GM12874 (cell line): Measurements from ENCODE around the gene MCOLN1.

Experiments used
- CTCF ChIP-seq: IDR thresholded peaks from 2 replicates; pipeline ENCODE4 v1.5.1; 2011; ENCODE audit warnings: low read depth, mild to moderate bottlenecking, control low read depth, low read length, moderate library complexity; ENCODE audit not compliant: insufficient read depth

The MCOLN1 gene

GRCh38 chr19:7559102-7559501, 36.7 kb downstream of the MCOLN1 start:
- no peak for TF ChIP-seq CTCF

- TF ChIP-seq CTCF = no peak
Measured at GRCh38 chr19:7560255-7560654, 37.8 kb downstream of the MCOLN1 start.

GRCh38 chr19:7561325-7561724, 38.9 kb downstream of the MCOLN1 start:
- TF ChIP-seq CTCF = no peak

GRCh38 chr19:7562646-7563393, 40.4 kb downstream of the MCOLN1 start:
- no peak for TF ChIP-seq CTCF

GRCh38 chr19:7564866-7565265, 42.4 kb downstream of the MCOLN1 start:
- TF ChIP-seq CTCF = no peak

- TF ChIP-seq CTCF = no peak
Measured at GRCh38 chr19:7565332-7565731, 42.9 kb downstream of the MCOLN1 start.

GRCh38 chr19:7570761-7571160, 48.3 kb downstream of the MCOLN1 start:
- no peak for TF ChIP-seq CTCF
